Fibroblast of upper back skin (primary cell): ENCODE data around the gene SRCIN1.
A peak's percentile ranks its signal among the peaks of the same experiment; 100 is the strongest.

Source experiments
- DNase-seq: peaks from one replicate; pipeline ENCODE4 v3.0.0-alpha.2; 2013

The SRCIN1 gene

DNA sequence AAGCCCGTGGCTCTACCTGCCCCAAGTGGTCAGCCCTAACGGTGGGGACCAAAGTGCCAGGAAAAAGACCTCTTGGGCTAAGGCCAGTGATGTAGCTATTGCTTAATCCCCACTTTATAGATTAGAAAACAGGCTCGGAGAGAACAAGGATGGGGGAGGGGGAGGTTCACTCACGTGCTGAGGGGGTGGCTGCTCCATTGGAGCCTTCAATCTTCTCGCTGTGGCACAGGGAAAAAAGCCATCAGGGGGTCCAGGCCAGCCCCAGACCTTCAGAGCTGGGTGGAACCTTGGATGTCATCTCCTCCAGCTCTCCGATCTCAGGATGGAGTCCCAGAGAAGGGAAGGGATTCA lies 45.9 kb downstream of the SRCIN1 start:
- DNase-seq = no peak

DNA sequence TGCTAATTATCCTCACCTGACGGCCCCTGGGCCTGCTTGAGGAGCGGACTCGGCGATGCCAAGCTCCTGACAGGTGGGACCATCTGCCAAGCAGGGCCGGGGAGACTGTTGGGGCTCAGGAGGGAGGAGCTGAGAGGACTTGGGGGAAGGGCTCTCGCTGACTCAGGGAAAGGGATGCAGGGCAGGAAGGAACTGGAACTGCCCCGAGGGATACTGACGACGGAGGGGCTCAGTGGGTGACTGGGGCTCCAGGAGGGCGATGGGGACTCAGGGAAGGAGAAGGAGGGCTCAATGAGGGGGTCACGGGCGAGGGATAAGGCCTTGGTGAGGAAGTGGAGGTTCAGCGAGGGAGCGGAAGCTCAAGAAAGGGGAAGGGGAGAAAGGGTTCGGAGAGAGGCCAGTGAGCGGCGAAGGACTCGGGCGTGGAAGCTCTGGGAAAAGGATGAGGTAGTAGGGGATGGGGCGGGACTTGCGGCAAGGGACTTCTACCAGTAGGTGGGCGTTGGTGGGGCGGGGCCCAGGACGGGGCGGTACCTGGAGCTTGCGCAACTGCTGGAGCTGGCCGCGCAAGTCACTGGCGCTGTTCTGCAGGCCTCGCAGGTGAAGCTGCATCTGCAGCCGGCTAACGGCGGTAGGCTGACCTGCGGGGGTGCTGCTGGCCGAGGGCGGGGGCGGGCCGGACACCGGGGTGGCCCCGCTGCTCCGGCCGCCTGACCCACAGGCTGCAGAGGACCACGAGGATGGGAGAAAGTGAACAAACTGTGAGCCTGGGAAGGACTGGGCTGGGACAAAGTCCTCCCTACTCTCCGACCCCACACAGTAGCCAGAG lies 46.5 kb downstream of the SRCIN1 start:
- DNase-seq = peak; percentile 35

DNA sequence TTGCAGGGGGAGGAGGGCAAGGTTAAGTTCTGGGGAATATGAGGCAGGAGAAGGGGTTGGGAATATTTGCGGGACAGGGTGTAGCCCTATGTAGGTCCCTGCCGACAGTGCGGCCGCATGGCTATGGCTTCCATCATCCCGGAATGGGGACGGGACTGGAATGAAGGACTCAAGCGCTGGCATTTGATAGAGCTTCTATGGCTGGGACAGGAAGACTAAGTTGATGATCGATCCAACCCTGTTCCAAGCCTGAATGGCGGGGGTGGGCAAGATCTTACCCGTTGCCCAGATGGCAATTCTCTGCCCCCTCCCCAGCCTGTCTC lies 47.1 kb downstream of the SRCIN1 start:
- DNase-seq = no peak

DNA sequence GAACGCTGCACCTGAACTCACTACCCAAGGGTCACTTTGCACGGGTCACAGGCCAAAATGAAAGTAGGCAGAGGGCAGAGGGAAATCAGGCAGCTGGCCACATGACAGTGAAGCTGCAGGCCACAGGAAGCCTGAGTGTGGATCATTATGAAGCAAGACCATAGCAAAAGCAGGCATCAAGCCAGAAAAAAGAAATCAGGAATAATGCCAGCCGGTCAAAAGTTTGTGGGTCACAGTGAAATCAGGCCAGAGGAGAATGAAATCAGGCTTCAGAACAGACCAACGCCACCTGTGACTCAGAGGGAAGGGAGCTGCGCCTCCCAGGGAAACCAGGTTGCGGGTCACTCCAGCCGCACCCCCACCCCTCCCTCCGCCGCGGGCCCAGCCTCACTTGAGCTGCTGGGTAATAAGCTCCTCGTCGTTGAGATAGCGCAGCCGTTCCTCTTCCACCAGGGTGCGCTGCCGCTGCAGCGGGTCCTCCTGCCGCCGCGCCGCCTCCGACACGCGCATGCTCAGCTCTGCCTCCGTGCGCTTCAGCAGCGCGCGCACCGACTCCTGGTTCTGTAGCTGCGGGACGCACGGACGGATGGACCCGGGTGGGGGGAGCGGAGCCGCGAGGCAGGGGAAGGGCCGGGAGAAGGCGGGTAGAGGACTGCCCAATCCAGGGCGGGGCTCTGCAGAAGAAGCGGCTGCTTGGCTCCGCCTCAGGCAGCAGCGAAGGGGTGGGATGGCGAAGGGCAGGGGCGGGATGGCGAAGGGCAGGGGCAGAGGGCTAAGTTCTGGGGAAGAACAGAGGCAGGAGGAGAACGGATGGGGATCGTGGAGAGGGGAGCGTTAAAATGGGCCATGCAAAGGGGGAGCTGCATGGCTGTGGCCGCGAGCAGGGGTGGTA lies 47.7 kb downstream of the SRCIN1 start:
- peak; percentile 85 for DNase-seq

DNA sequence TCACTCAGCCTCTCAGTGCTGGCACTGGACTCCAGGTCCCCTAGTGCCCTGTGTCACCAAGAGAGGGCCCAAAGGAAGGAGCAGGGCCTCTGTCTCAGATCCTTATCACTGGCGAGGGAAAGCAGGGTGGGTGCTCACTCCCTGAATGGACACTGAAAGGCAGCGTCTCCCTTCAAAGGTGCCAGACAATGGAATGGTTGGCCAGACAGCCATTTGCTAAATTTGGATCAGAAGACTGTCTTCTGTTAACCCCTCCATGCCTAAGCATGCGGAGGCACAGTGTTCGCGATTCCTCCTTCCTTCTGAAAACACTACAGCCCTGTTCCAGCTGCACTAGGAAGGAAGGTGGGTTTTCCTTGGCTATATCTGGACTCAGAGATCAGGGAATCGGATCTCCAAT lies 48.4 kb downstream of the SRCIN1 start:
- no peak for DNase-seq

DNA sequence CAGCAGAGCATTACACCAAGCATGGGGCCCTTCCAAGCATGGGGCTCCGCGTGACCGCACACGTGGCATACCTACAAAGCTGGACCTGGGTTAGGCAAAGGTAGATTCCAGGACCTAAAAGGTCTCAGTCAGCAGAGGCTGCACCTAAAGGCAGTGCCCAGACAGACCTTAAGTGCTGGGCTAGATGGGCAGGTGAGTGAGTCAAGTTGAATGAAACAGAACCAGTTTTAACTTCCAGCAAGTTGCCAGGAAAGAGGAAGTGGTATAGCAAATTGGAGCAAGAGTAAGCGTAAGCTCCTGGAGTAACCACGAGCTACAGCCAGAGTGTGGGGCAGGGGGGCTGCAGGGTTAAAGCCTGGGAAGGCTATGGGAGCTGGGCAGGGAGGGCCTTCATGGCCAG lies 49.5 kb downstream of the SRCIN1 start:
- no peak for DNase-seq

DNA sequence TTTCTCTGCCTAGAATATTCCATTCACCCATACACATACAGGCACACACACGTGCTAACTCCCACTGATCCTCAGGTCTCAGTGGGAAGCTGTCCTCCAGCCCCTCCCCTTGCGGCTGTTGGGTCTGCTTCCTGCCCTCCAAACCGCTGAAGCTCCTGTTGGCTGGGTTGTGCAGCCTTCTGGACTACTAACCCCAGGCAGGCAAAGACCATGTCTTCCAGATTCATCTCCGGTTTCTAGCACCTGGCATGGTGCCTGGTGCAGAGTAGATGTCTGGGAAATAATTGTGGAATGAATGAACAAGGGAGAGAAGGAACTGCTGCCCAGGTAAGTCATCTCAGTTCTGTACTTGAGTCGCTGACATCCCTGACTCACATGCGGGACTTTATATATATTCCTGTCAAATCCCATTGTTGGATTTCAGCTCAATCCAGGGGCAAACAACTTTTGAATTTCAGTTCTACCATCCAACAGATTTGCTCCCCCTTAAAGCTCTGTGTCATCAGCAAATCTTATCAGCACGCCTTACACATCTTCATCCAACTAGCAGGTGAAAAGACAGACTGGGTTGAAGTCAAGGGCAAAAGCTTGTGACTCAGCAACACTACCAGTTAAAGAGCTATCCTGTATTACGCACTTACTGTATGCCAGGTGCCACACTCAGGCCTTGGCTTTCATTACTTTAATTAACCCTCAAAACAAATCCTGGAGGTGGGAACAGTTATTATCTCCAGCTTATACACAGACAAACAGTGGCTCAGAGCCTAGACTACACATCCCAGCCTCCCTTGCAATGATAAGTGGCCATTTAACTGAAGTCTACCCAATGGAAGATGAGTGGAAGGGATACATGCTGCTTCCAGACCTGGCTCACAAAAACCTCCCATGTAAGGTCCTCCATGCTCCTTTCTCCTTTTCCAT lies 51.1 kb downstream of the SRCIN1 start:
- peak; percentile 40 for DNase-seq

DNA sequence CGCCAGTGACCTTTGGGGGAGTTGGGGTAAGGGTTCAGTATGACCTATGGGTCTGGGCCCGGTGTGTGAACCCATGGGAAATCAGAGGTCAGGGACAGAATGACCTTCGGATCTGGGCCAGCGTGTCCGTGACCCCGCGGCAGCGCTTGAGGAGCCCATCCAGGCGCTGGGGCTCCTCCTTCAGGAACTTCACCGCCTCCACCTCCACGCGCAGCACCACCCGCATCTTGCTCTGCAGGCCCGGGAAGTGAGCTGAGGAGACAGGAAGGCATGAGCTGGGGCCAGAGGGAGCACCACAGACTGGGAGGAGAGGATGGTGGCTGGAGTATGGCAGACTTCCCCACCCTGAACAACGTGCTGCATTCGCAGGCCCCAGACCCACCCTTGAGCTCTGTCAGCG lies 53.4 kb downstream of the SRCIN1 start:
- no peak for DNase-seq

DNA sequence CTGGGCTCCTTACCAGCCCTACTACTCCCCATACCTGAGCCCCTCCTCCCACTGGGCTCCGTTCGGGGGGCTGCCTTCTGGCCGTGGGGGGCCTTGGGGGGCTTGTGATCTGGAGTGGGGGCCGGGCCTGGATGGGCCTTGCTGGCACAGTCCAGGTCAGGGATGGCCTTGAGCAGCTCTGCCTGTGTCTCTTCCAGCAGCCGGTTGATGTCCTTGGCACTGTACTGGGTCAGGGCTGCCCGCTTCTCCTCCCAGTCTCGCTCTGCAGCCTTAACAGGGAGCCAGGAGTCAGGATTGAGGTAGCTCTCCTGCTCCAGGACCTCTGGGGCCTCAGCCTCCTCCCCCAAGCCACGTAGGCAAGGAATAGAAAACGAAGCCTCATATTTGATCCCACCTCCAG lies 54.6 kb downstream of the SRCIN1 start:
- no peak for DNase-seq

DNA sequence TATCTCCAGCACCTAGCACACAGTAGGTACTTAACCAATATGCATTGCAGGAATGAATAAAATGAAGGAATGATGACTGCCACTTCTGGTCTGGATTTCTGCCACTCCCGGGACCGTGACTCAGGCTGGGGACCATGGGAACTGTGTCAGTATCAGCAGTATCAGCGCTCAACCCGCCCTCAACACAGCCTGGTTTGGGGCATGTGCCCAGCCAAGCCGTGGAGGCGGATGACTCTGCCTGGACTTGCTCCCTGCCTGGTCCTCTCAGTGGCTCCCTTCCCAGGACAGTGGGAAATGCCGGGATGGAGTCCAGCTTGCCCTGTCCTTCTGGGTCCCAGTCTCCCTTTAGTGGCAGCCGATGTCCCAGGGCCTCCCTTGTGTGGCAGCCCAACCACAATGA lies 55.1 kb downstream of the SRCIN1 start:
- DNase-seq = no peak

DNA sequence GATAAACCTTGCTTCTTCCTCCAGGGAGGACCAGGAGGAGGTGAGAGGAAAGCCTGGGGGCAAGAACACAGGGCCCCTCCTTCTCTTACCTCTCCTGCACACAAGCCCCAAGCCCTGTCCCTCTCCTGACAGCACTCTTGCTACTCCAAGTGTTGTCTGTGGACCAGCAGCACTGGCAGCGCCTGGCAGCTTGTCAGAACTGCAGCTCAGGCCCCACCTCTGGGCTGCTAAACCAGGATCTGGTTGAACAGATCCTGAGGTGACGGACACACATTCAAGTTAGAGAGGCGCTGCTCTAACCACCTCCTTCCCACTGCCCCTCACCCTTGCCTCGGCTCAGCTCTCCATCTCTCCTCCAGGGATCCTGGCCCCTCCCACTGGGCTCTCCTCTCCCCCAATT lies 56.5 kb downstream of the SRCIN1 start:
- no peak for DNase-seq

DNA sequence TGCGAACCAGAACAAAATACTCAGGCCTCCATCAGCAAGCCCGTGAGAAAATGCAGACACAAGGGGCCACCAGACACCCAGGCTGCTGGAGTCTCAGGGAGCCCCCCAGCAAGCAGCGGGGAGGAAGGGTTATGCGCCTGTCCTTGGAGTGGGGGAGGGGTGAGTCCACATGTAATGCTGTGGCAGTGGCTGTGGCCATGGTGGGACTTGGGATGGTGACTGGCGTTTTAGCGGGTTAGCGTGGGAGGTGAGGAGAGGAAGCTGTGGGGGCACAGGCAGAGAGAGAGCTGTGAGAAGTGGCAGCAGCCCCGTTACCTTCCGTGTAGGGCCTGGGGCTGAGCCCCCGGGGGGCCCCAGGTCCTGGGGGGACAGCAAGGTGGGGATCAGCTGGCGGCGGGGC lies 58.3 kb downstream of the SRCIN1 start:
- DNase-seq = no peak

DNA sequence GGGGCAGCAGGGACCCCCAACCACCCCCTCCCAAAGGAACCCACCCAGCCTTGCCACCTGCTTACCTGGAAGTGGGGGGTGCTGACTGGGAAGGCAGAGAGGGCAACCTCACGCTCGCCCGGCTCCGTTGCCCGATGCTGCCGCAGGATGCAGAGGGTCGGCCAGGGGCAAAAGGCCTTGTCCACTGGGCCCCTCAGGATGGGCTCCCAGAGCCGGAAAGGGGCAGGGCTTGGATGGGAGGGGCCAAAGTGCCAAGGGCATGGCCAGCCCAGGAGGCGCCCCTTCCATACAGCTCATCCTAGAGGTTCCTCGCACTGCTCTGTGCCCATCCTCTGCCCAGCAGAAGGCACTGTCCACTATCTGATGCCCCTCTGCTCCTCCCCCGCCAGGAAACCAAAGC lies 59.4 kb downstream of the SRCIN1 start:
- DNase-seq = no peak

DNA sequence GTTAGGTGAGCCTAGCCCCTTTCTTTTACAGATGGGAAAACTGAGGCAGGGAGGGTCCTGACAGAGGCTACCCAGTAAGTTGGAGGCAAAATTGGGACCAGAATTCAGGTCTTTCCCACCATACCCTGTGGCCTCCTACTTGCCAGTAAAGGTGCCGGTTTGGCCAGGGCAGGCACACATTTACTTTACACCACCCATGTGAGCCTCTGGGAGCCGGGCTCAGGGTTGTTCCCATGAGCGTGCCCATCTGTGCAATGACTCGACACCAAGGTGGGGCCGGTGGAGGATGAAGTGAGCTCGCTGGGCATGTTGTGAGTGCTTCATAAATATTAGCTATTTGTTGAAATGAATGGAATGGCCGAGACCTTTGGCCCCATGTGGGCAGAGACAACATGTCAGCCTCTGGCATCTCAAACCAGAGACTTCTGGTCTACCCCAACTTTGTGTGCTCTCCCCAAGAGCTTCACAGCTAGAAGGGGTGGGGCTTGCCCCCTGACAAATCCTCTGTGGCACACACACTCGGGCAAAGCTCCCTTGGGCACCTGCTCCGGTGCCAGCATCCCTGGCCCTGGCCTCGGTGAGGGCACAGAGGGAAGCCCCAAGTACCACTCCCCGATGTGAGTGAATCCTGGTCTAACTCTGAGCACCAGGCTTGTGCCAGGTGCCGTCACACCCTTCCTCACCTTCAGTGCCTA lies 60.1 kb downstream of the SRCIN1 start:
- DNase-seq = no peak

DNA sequence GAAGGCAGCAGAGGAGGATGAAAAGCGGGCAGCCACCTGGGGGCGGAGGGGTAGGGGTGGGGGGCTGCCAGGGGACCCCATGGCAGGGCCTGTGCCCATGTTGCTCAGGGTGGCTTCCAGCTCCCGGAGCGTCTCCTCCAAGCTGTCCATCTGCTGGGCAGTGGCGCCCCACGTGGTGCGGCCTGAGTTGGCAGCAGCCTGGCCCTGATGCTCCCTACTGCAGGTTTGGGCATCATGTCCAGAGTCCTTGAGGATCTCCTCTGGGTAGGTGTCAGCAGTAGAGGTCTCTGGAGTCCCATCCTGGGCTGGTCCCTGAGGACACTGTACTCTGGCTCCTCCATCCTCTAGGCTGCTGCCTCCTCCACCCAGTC lies 60.9 kb downstream of the SRCIN1 start:
- no peak for DNase-seq

DNA sequence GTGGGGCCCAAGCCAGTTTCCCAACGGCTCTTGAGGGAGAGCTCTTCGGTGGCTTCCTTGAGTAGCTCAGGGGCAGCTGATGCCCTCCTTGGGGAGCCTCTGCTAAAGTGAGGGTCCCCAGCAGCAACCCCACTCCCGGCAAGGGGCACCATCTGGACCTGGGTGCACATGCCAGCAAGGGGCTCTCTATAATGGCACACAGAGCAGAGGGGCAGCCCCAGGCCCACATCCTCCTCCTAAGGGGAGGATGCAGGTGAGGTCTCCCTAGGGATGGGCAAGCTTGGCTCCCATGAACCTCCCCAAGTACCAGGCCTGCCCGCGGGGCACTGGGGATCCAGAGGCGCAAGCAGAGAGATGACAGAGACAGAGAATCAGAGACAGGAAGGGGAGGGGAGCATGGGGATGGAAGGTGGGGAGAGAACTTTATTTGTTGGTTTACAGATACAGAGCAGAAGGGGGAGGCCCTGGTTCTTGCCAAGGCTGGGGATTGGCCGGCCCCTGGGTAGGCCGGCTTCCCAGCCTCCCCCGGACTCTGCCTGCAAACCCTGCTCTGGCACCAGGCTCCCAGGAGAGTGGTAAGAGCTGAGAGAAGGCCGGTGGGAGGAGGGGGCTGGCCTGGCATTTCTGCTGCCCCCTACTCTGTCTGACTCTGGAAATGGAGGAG lies 61.4 kb downstream of the SRCIN1 start:
- no peak for DNase-seq

DNA sequence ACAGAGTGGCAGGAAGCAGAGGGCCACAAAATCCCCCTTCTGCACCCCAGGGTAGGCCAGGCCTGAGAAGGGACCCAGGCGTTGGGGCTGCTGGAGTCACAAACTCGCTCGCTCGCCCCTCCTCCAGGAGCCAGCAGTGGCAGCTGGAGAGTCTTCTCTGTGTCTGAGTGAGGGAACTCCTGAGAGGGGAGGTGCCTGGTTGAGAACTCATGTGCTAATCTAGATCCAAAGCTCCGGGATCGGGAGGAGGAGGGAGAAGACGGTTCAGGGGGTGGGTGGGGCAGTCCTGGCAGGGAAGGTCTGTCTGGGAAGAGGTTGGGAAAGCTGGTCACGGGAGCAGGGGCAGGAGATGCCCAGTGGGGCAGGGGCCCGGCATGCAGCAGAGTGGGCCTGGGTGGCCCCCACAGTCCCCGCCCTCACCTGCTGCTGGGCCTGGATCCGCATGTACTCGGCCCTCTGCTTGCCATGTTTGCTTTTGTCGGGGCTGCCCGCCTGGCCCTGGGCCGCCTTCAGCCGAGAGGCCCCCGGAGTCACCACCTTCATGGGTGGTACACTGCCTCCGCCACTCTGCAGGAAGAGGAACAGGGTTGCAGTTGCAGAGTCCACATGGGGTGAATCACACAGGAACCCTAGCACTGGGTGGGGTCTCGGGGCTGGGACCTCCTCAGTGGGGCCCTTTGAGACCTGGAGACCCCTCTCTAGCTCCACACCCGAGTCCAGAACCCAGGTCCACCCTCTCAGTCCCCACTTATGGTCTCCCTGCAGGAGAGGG lies 62.2 kb downstream of the SRCIN1 start:
- DNase-seq = no peak

DNA sequence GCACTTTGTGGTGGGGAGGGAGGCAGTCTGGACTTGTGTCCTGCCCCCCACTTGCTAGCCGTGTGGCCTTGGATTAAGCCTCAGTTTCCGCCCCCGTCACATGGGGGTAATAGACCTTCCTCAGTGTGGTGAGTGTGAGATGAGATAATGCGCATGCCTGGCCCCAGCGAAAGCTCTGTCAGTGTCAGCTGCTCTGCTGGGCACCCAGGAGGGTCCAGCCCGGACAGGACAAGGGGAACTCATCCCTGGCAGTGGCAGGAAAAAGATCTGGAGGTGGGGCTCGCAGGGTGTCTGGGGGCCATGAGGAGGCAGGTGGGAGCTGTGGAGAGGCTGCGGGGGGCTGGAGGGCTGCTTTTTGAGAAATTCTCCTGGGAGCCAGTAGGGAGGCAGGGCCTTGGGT lies 63.5 kb downstream of the SRCIN1 start:
- DNase-seq = no peak

DNA sequence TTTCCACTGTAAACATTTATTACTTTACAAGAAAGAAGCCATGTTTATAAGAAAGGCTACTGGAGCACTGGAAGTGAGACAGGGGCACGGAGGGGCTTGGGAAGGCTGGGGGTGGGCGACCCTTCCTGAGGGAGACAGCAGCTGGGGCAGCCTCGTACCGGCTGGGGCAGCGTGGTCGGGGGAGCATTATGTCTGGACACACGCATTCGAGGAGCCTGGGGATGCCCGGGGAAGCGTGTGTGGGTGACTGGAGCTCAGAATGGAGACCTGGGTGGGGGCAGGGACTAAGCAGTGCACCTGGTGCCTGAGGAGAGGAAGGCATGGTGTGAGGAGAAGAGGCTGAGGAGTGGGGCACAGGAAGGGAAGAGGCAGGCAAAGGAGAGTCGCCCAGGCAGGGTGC lies 64.5 kb downstream of the SRCIN1 start:
- DNase-seq = no peak

DNA sequence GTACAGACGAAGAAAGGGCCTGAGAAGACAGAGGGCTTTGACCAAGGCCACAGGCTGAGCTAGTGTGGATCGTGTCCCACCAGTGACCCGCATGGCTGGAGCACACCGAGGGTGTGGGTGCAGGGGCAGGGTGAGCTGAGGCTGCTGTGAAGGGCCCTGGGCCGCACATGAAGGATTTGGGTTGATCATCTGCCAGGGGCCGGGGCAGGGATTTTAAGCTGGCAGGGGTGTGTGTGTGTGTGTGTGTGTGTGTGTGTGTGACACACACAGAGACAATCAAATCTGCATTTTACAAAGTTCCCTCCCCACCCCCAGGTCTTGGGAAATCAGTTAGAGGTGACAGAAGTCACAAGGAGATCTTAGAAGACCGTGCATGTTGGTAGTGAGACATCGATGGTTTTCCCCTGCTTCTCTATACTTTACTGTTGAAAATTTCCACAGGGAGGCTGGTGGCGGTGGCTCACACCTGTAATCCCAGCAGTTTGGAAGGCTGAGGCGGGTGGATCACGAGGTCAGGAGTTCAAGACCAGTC lies 65.2 kb downstream of the SRCIN1 start:
- no peak for DNase-seq

DNA sequence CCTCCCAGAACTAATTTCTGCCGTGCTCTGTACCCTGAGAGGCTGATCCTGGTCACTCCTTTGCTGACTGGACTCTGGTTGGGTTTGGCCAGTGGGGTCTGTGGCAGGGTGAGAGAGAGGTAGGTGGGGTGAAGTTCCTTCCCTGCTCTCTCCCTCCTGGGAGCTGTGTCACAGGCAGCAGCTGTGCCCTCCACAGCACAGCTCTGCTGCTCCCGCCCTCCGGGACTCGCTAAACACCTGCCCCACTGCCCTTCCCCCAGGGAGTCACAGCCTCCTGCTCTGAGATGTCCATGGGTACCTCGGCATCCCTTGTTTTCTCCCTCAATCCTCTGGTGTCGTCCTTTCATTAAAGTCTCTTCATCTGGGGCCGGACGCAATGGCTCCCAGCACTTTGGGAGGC lies 66.4 kb downstream of the SRCIN1 start:
- no peak for DNase-seq
